HK-2 (cell line): ENCODE data around the gene SH3RF1.

Source experiments
- DNase-seq: peaks from one replicate; pipeline ENCODE4 v3.0.0-alpha.2; 2018; ENCODE audit not compliant: unreplicated experiment

Gene SH3RF1

GRCh38 chr4:169064296-169064695, 206.5 kb downstream of the SH3RF1 start:
- no peak for DNase-seq

- no peak for DNase-seq
Observed at GRCh38 chr4:169063441-169063840, 207.3 kb downstream of the SH3RF1 start.

GRCh38 chr4:169062897-169063244, 207.9 kb downstream of the SH3RF1 start:
- DNase-seq = no peak

GRCh38 chr4:169061386-169061785, 209.4 kb downstream of the SH3RF1 start:
- DNase-seq = no peak

GRCh38 chr4:169060391-169061091, 210.2 kb downstream of the SH3RF1 start:
- DNase-seq = no peak

GRCh38 chr4:169059306-169060211, 211.2 kb downstream of the SH3RF1 start:
- no peak for DNase-seq

GRCh38 chr4:169058312-169058711, 212.4 kb downstream of the SH3RF1 start:
- DNase-seq = no peak

GRCh38 chr4:169054879-169055278, 215.9 kb downstream of the SH3RF1 start:
- DNase-seq = no peak

- DNase-seq = no peak
Observed at GRCh38 chr4:169052594-169052945, 218.2 kb downstream of the SH3RF1 start.

GRCh38 chr4:169051761-169052593, 218.8 kb downstream of the SH3RF1 start:
- DNase-seq = no peak

GRCh38 chr4:169050881-169051760, 219.6 kb downstream of the SH3RF1 start:
- DNase-seq = no peak

GRCh38 chr4:169050284-169050683, 220.5 kb downstream of the SH3RF1 start:
- DNase-seq = no peak

- no peak for DNase-seq
Observed at GRCh38 chr4:169048868-169049414, 221.8 kb downstream of the SH3RF1 start.

GRCh38 chr4:169047956-169048355, 222.8 kb downstream of the SH3RF1 start:
- no peak for DNase-seq

- no peak for DNase-seq
Observed at GRCh38 chr4:169045862-169046584, 224.7 kb downstream of the SH3RF1 start.

GRCh38 chr4:169044714-169045447, 225.9 kb downstream of the SH3RF1 start:
- DNase-seq = no peak
